Transverse colon (tissue), 4 donors: ENCODE measurements around the gene ADAM23. TPM values are rescaled to one million over a fixed set of nuclear protein-coding genes. Genes with fewer than 3 reads are reported as not detected.

Source experiments
- DNase-seq: peaks from one replicate; pipeline ENCODE4 v3.0.0-alpha.2; 2019
- H3K27ac ChIP-seq, 4 donors: fragments of 200-600 bp; sonication (generic); 2 replicates each; pipeline ENCODE4 v1.5.1; 2016 to 2018; ENCODE audit warnings: inconsistent platforms in 4 of 4
- H3K27me3 ChIP-seq: fragments of 200-600 bp; sonication (generic); 2 replicates; pipeline ENCODE4 v1.5.1; 2017; ENCODE audit warnings: inconsistent platforms
- H3K36me3 ChIP-seq, 4 donors: fragments of 200-600 bp; sonication (generic); 2 replicates each; pipeline ENCODE4 v1.5.1; 2017 to 2019; ENCODE audit warnings: inconsistent platforms in 4 of 4
- H3K4me1 ChIP-seq, 4 donors: fragments of 200-600 bp; sonication (generic); 2 replicates each; pipeline ENCODE4 v1.5.1; 2017 to 2020; ENCODE audit warnings: inconsistent platforms in 4 of 4
- H3K4me3 ChIP-seq, 4 donors: fragments of 200-600 bp; sonication (generic); 1 replicate in 1 of 4; 2 replicates in 3 of 4; pipeline versions ENCODE4 v1.5.1 to v1.6.1; 2017 to 2019; ENCODE audit warnings: inconsistent platforms in 4 of 4
- H3K9me3 ChIP-seq, 2 donors: fragments of 200-600 bp; sonication (generic); 2 replicates each; pipeline ENCODE4 v1.5.1; 2017 to 2019; ENCODE audit warnings: inconsistent platforms in 2 of 2
- EP300 ChIP-seq: sonication (generic); formaldehyde crosslinking; IDR thresholded peaks from one replicate; pipeline ENCODE4 v1.6.1; 2017; ENCODE audit warnings: antibody characterized with exemption, low read depth
- POLR2A ChIP-seq: fragments of 450-650 bp; IDR thresholded peaks from one replicate; pipeline ENCODE4 v1.6.1; 2016; ENCODE audit warnings: antibody characterized with exemption, mild to moderate bottlenecking, moderate library complexity
- POLR2AphosphoS5 ChIP-seq, 3 donors: sonication (generic); formaldehyde crosslinking; IDR thresholded peaks; one replicate each; pipeline ENCODE4 v1.6.1; 2016; ENCODE audit warnings: antibody characterized with exemption in 3 of 3
- WGBS, 2 donors: methylation state at CpG; one replicate each; pipeline ENCODE4 v1.1.5; 2018; ENCODE audit warnings: low coverage in 1 of 2; 5-methylcytosine and 5-hydroxymethylcytosine counted together
- in situ Hi-C, 4 donors: fragments of 200-750 bp; cut with MboI; loops; one replicate each; pipeline versions ENCODE4 v1.15.0 to v1.15.1; 2017; ENCODE audit warnings: low sequenced_read_pairs in 3 of 4, low pct_ligation_motif_present in 1 of 4, low pct_unique_long_range_greater_than_20kb in 1 of 4
- intact Hi-C: fragments of 100-400 bp; cut with DNase I; formaldehyde crosslinking; loops from one replicate; pipeline ENCODE4 v1.15.1; 2023; ENCODE audit warnings: low total_unique reads
- total RNA-seq, 4 donors: library from RNA; depleted of rRNA; stranded (reverse); fragments of >200 nt; gene quantifications; one replicate each; pipeline ENCODE4 v1.1.0, GENCODE V29; 2016
- TF ChIP-seq, protein P1 (sequence below), 5 experiments: fragments of 200-600 bp in 3 of 5; fragments of 450-650 bp in 2 of 5; sonication (generic) in 3 of 5; IDR thresholded peaks; 1 replicate in 2 of 5; 2 replicates in 3 of 5; pipeline ENCODE4 v1.5.1; 2016 to 2017; ENCODE audit warnings: antibody characterized with exemption in 5 of 5, inconsistent platforms in 3 of 5, mild to moderate bottlenecking in 2 of 5, moderate library complexity in 1 of 5

ADAM23 gene
- total RNA-seq, 4 donors from 2014 or later, result 1.2 to 4.5 (median 2.2) TPM; not detected in 1

DNA sequence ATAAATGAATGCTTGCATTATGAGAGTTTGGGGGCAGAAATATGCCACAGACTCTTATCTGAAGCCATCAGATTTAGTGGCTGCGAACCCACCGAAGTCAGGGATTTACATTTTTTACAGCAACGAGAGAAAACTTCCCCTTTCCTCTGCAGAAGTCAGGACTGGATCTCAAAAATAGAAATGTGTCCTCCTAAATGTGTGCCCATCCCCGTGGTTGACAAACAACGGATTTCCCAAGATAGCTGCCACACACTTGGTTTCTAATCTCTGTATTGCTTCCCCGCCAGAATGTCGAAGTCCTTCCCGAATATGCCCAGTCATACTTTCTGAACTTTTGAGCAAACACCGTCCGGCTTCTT lies 879 bp upstream of the ADAM23 start:
- in situ Hi-C loops, result no loop called here
- no peak for DNase-seq
- Histone ChIP-seq H3K4me3 (peak overlapping the region in 2 of 4 donors; percentile 41 to 49), H3K4me1 (peaks cover 4 to 11% (median 10%) of the 10 kb centered on the region in 4 donors), H3K9me3 (no peaks in the 10 kb centered on the region), H3K27me3 (peaks cover 79% of the 10 kb centered on the region), H3K27ac (no peak overlapping the region), H3K36me3 (no peaks in the 10 kb centered on the region)
- 16 to 27% methylated on average over 5 to 10 of the region's 10 CpGs for WGBS, 2 donors
- TF ChIP-seq POLR2AphosphoS5 (IDR thresholded peaks at IDR 0.05) (no peak), POLR2A (no peak), EP300 (no peak)
- TF ChIP-seq, protein P1, sequence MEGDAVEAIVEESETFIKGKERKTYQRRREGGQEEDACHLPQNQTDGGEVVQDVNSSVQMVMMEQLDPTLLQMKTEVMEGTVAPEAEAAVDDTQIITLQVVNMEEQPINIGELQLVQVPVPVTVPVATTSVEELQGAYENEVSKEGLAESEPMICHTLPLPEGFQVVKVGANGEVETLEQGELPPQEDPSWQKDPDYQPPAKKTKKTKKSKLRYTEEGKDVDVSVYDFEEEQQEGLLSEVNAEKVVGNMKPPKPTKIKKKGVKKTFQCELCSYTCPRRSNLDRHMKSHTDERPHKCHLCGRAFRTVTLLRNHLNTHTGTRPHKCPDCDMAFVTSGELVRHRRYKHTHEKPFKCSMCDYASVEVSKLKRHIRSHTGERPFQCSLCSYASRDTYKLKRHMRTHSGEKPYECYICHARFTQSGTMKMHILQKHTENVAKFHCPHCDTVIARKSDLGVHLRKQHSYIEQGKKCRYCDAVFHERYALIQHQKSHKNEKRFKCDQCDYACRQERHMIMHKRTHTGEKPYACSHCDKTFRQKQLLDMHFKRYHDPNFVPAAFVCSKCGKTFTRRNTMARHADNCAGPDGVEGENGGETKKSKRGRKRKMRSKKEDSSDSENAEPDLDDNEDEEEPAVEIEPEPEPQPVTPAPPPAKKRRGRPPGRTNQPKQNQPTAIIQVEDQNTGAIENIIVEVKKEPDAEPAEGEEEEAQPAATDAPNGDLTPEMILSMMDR (IDR thresholded peaks at IDR 0.05), result no peak
- intact Hi-C loops, result no loop called here

DNA sequence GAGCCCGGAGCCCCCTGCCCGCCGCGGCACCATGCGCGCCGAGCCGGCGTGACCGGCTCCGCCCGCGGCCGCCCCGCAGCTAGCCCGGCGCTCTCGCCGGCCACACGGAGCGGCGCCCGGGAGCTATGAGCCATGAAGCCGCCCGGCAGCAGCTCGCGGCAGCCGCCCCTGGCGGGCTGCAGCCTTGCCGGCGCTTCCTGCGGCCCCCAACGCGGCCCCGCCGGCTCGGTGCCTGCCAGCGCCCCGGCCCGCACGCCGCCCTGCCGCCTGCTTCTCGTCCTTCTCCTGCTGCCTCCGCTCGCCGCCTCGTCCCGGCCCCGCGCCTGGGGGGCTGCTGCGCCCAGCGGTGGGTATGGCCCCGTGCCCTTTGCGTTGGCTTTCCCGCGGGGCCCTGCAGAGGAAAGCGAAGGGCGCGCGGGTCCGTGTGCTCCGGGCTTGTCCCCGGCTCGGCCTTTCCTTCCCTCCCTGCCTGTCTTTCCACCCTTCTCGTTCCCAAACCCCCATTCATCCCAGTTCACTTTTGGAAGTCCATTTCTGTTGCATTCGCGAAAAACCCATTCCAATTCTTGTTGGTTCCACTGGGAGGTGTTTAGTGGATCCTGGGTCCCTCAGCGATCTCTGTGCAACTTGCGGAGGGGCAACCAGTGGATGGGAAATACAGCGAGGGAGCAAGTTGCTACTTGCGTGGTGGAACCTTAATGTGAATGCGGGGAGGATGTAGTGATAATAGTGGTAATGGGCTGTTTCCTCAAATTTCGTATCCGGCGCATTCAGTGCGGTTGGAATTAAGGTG lies 599 bp downstream of the ADAM23 start:
- H3K4me1 ChIP-seq, result peaks cover 4 to 11% (median 10%) of the 10 kb centered on the region in 4 donors
- H3K9me3 ChIP-seq, result no peaks in the 10 kb centered on the region
- in situ Hi-C loops, result no loop called here
- DNase-seq, result no peak
- H3K36me3 ChIP-seq, result no peaks in the 10 kb centered on the region
- intact Hi-C loops, result no loop called here
- no peak overlapping the region for H3K27ac ChIP-seq
- peaks cover 67% of the 10 kb centered on the region for H3K27me3 ChIP-seq
- WGBS, 2 donors, result 10 to 41% methylated on average over 6 to 46 of the region's 77 CpGs
- TF ChIP-seq EP300 (no peak), POLR2AphosphoS5 (IDR thresholded peaks at IDR 0.05) (no peak), POLR2A (no peak)
- TF ChIP-seq, protein P1 (IDR thresholded peaks at IDR 0.05), result no peak
- H3K4me3 ChIP-seq, result peak overlapping the region in 3 of 4 donors; percentile 36 to 49 (median 41)

DNA sequence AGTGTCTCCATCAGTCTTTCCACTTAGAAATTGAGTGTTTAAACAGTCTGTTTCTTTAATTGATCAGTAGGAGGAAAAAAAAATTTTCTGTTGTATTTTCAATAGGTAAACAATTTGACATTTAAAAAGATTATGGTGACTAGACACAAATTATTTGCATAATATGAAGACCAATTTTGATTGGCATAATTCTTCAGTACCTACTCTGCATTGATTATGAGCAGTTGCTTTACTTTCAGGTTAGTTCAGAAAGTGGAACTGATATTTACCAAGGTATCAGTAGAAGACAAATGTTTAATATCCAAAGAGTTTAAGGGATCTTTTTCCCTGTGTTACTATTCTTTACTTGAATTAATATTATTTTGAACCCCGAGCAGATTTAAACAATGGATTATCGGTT lies 2.6 kb downstream of the ADAM23 start:
- Histone ChIP-seq H3K27me3 (peaks cover 52% of the 10 kb centered on the region), H3K36me3 (no peaks in the 10 kb centered on the region), H3K4me1 (peaks cover 4 to 11% (median 10%) of the 10 kb centered on the region in 4 donors), H3K27ac (no peak overlapping the region), H3K4me3 (no peak overlapping the region), H3K9me3 (no peaks in the 10 kb centered on the region)
- in situ Hi-C loops, result no loop called here
- WGBS, 2 donors, result 86 to 91% methylated on average over 2 of the region's 2 CpGs
- no peak for DNase-seq
- no peak for TF ChIP-seq EP300
- TF ChIP-seq, protein P1 (IDR thresholded peaks at IDR 0.05), result no peak
- no peak for TF ChIP-seq POLR2A
- no peak for TF ChIP-seq POLR2AphosphoS5 (IDR thresholded peaks at IDR 0.05)
- intact Hi-C loops, result no loop called here

DNA sequence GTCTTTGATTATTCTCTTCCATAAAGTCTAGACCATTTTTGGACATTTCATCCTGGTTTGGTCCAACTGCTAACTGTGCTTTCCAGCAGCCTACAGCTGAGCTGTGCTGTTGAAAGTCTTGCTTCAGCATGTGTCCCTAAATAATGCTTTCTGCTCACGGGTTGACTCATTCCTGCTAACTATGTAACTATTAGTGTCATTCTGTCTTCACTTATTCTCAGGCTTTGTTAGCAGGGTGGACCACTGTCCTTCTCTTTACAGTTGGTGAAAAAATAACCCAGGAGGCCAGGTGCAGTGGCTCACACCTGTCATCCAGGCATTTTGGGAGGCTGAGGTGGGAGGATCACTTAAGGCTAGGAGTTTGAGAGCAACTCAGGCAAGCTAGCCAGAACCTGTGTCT lies 8.9 kb downstream of the ADAM23 start:
- intact Hi-C loops, result no loop called here
- in situ Hi-C loops, result no loop called here
- no peak for DNase-seq
- TF ChIP-seq, protein P1 (IDR thresholded peaks at IDR 0.05), result no peak
- TF ChIP-seq POLR2AphosphoS5 (IDR thresholded peaks at IDR 0.05) (no peak), EP300 (no peak), POLR2A (no peak)
- no peaks in the 10 kb centered on the region for H3K27me3 ChIP-seq
- 67 to 77% methylated on average over 1 of the region's 1 CpG for WGBS, 2 donors
- no peaks in the 10 kb centered on the region for H3K36me3 ChIP-seq
- no peak overlapping the region for H3K27ac ChIP-seq
- H3K4me3 ChIP-seq, result no peak overlapping the region
- H3K4me1 ChIP-seq, result peaks cover 0 to 7% (median 4%) of the 10 kb centered on the region in 4 donors
- H3K9me3 ChIP-seq, result no peaks in the 10 kb centered on the region
